IPS-18a (cell line): ENCODE measurements around the gene NRARP.
A peak's percentile ranks its signal among the peaks of the same experiment; 100 is the strongest.

Experiments used
- H3K27ac ChIP-seq: one replicate; pipeline ENCODE4 v1.5.1; 2013; ENCODE audit warnings: low read length
- H3K27me3 ChIP-seq: one replicate; pipeline ENCODE4 v1.6.1; 2013; ENCODE audit warnings: mild to moderate bottlenecking, low read length; ENCODE audit not compliant: control insufficient read depth, insufficient read depth
- H3K36me3 ChIP-seq: one replicate; pipeline ENCODE4 v1.6.1; 2013; ENCODE audit warnings: low read depth, low read length; ENCODE audit not compliant: control insufficient read depth
- H3K4me1 ChIP-seq: one replicate; pipeline ENCODE4 v1.6.1; 2013; ENCODE audit warnings: low read depth, low read length; ENCODE audit not compliant: control insufficient read depth
- H3K4me3 ChIP-seq: one replicate; pipeline ENCODE4 v1.5.1; 2013; ENCODE audit warnings: low read length
- H3K9ac ChIP-seq: one replicate; pipeline ENCODE4 v1.6.1; 2013; ENCODE audit warnings: mild to moderate bottlenecking, low read length, moderate library complexity
- H3K9me3 ChIP-seq: one replicate; pipeline ENCODE4 v1.6.1; 2013; ENCODE audit warnings: low read depth, low read length; ENCODE audit not compliant: control insufficient read depth

NRARP gene

GRCh38 chr9:137306850-137307254, 4.8 kb upstream of the NRARP start:
- H3K27ac ChIP-seq = no peak overlapping the region
- peaks cover 20% of the 10 kb centered on the region for H3K4me1 ChIP-seq
- no peak overlapping the region for H3K9ac ChIP-seq
- no peaks in the 10 kb centered on the region for H3K36me3 ChIP-seq
- peaks cover 16% of the 10 kb centered on the region for H3K27me3 ChIP-seq
- no peaks in the 10 kb centered on the region for H3K9me3 ChIP-seq
- H3K4me3 ChIP-seq = no peak overlapping the region

- Histone ChIP-seq H3K4me3 (no peak overlapping the region), H3K9me3 (no peaks in the 10 kb centered on the region), H3K9ac (no peak overlapping the region), H3K27me3 (peaks cover 16% of the 10 kb centered on the region), H3K27ac (no peak overlapping the region), H3K4me1 (peaks cover 20% of the 10 kb centered on the region), H3K36me3 (no peaks in the 10 kb centered on the region)
Observed at GRCh38 chr9:137306066-137306849, 4.2 kb upstream of the NRARP start.

GRCh38 chr9:137305798-137306065, 3.7 kb upstream of the NRARP start:
- Histone ChIP-seq H3K9ac (no peak overlapping the region), H3K36me3 (no peaks in the 10 kb centered on the region), H3K4me1 (peaks cover 20% of the 10 kb centered on the region), H3K9me3 (no peaks in the 10 kb centered on the region), H3K4me3 (no peak overlapping the region), H3K27me3 (peaks cover 16% of the 10 kb centered on the region), H3K27ac (no peak overlapping the region)

GRCh38 chr9:137305060-137305797, 3.2 kb upstream of the NRARP start:
- peaks cover 20% of the 10 kb centered on the region for H3K4me1 ChIP-seq
- H3K36me3 ChIP-seq = no peaks in the 10 kb centered on the region
- H3K9me3 ChIP-seq = no peaks in the 10 kb centered on the region
- no peak overlapping the region for H3K9ac ChIP-seq
- H3K4me3 ChIP-seq = no peak overlapping the region
- H3K27ac ChIP-seq = no peak overlapping the region
- H3K27me3 ChIP-seq = peaks cover 16% of the 10 kb centered on the region

- Histone ChIP-seq H3K4me1 (peaks cover 23% of the 10 kb centered on the region), H3K9ac (no peak overlapping the region), H3K36me3 (no peaks in the 10 kb centered on the region), H3K9me3 (no peaks in the 10 kb centered on the region), H3K27ac (no peak overlapping the region), H3K4me3 (no peak overlapping the region), H3K27me3 (peaks cover 16% of the 10 kb centered on the region)
Observed at GRCh38 chr9:137304383-137305059, 2.5 kb upstream of the NRARP start.

- Histone ChIP-seq H3K27me3 (peaks cover 17% of the 10 kb centered on the region), H3K27ac (no peak overlapping the region), H3K9ac (no peak overlapping the region), H3K4me1 (peaks cover 27% of the 10 kb centered on the region), H3K36me3 (no peaks in the 10 kb centered on the region), H3K9me3 (no peaks in the 10 kb centered on the region), H3K4me3 (no peak overlapping the region)
Observed at GRCh38 chr9:137303893-137304382, 1.9 kb upstream of the NRARP start.

GRCh38 chr9:137303151-137303892, 1.3 kb upstream of the NRARP start:
- H3K9ac ChIP-seq = no peak overlapping the region
- no peak overlapping the region for H3K27ac ChIP-seq

GRCh38 chr9:137302449-137303150, 529 bp upstream of the NRARP start:
- Histone ChIP-seq H3K4me1 (peaks cover 37% of the 10 kb centered on the region), H3K27me3 (peaks cover 30% of the 10 kb centered on the region), H3K27ac (no peak overlapping the region), H3K4me3 (peak overlapping the region; percentile 28), H3K36me3 (no peaks in the 10 kb centered on the region), H3K9me3 (no peaks in the 10 kb centered on the region), H3K9ac (no peak overlapping the region)

More at GRCh38 chr9:137303151-137303892, 1.3 kb upstream of the NRARP start:
- no peaks in the 10 kb centered on the region for H3K9me3 ChIP-seq
- peaks cover 33% of the 10 kb centered on the region for H3K4me1 ChIP-seq
- H3K36me3 ChIP-seq = no peaks in the 10 kb centered on the region
- H3K27me3 ChIP-seq = peaks cover 23% of the 10 kb centered on the region
- peak overlapping the region; percentile 28 for H3K4me3 ChIP-seq

GRCh38 chr9:137301081-137301947, 757 bp downstream of the NRARP start:
- Histone ChIP-seq H3K9me3 (no peaks in the 10 kb centered on the region), H3K36me3 (no peaks in the 10 kb centered on the region), H3K9ac (peak overlapping the region; percentile 79), H3K4me3 (peak overlapping the region; percentile 61), H3K4me1 (peaks cover 46% of the 10 kb centered on the region), H3K27me3 (peaks cover 43% of the 10 kb centered on the region), H3K27ac (no peak overlapping the region)

- Histone ChIP-seq H3K27ac (no peak overlapping the region), H3K27me3 (peaks cover 46% of the 10 kb centered on the region), H3K9ac (peak overlapping the region; percentile 79), H3K4me1 (peaks cover 41% of the 10 kb centered on the region), H3K4me3 (peak overlapping the region; percentile 61), H3K36me3 (no peaks in the 10 kb centered on the region), H3K9me3 (no peaks in the 10 kb centered on the region)
Observed at GRCh38 chr9:137300567-137301080, 1.4 kb downstream of the NRARP start.
